ENCODE measurements around the gene SEC14L1.

Gene SEC14L1

GRCh38 chr17:77115947-77116346, 24.8 kb upstream of the SEC14L1 start:
- DNase-seq (ENCODE audit: low read depth in 2 of 3, low spot score in 2 of 3): no peak

- no peak for DNase-seq (ENCODE audit: low read depth in 2 of 3, low spot score in 2 of 3)
Measured at GRCh38 chr17:77116371-77116860, 24.4 kb upstream of the SEC14L1 start.

- no peak for DNase-seq (ENCODE audit: low read depth in 2 of 3, low spot score in 2 of 3)
Measured at GRCh38 chr17:77117415-77117814, 23.4 kb upstream of the SEC14L1 start.

- no peak for DNase-seq (ENCODE audit: low read depth in 2 of 3, low spot score in 2 of 3)
Measured at GRCh38 chr17:77118251-77118928, 22.4 kb upstream of the SEC14L1 start.

GRCh38 chr17:77119668-77120301, 21.0 kb upstream of the SEC14L1 start:
- DNase-seq (ENCODE audit: low read depth in 2 of 3, low spot score in 2 of 3): no peak

GRCh38 chr17:77120868-77121267, 19.9 kb upstream of the SEC14L1 start:
- no peak for DNase-seq (ENCODE audit: low read depth in 2 of 3, low spot score in 2 of 3)

GRCh38 chr17:77124192-77124889, 16.4 kb upstream of the SEC14L1 start:
- no peak for DNase-seq (ENCODE audit: low read depth in 2 of 3, low spot score in 2 of 3)

- DNase-seq (ENCODE audit: low read depth in 2 of 3, low spot score in 2 of 3): no peak
Measured at GRCh38 chr17:77125432-77125901, 15.3 kb upstream of the SEC14L1 start.

- no peak for DNase-seq (ENCODE audit: low read depth in 2 of 3, low spot score in 2 of 3)
Measured at GRCh38 chr17:77126519-77126918, 14.2 kb upstream of the SEC14L1 start.

GRCh38 chr17:77127735-77128361, 12.9 kb upstream of the SEC14L1 start:
- peak; percentile 40 to 57 (median 50) for DNase-seq (ENCODE audit: low read depth in 2 of 3, low spot score in 2 of 3)

- DNase-seq (ENCODE audit: low read depth in 2 of 3, low spot score in 2 of 3): no peak
Measured at GRCh38 chr17:77128896-77129567, 11.7 kb upstream of the SEC14L1 start.

GRCh38 chr17:77129568-77130301, 11.0 kb upstream of the SEC14L1 start:
- DNase-seq (ENCODE audit: low read depth in 2 of 3, low spot score in 2 of 3): no peak

- DNase-seq (ENCODE audit: low read depth in 2 of 3, low spot score in 2 of 3): no peak
Measured at GRCh38 chr17:77130525-77130924, 10.2 kb upstream of the SEC14L1 start.

GRCh38 chr17:77131904-77132303, 8.9 kb upstream of the SEC14L1 start:
- DNase-seq (ENCODE audit: low read depth in 2 of 3, low spot score in 2 of 3): no peak

GRCh38 chr17:77132411-77133086, 8.2 kb upstream of the SEC14L1 start:
- DNase-seq (ENCODE audit: low read depth in 2 of 3, low spot score in 2 of 3): no peak

GRCh38 chr17:77133087-77133638, 7.6 kb upstream of the SEC14L1 start:
- DNase-seq (ENCODE audit: low read depth in 2 of 3, low spot score in 2 of 3): no peak

- no peak for DNase-seq (ENCODE audit: low read depth in 2 of 3, low spot score in 2 of 3)
Measured at GRCh38 chr17:77136420-77136767, 4.4 kb upstream of the SEC14L1 start.

GRCh38 chr17:77137111-77137510, 3.7 kb upstream of the SEC14L1 start:
- no peak for DNase-seq (ENCODE audit: low read depth in 2 of 3, low spot score in 2 of 3)

GRCh38 chr17:77137886-77138285, 2.9 kb upstream of the SEC14L1 start:
- peak in 1 of 3 experiments; percentile 42 for DNase-seq (ENCODE audit: low read depth in 2 of 3, low spot score in 2 of 3)
